OCI-LY3 (cell line): Measurements from ENCODE around the gene GTPBP3.
"Not testable (repeated sequence)": the region's sequence is repeated elsewhere in the genome, so short reads cannot be mapped to it uniquely, and the experiment has no call there.

Experiments
- H2AFZ ChIP-seq: fragments of 200-600, 300-600 bp; shearing (Covaris generic); 2 replicates; pipeline ENCODE4 v1.6.0; 2014; ENCODE audit warnings: antibody characterized with exemption, low read depth, low read length
- H3K27ac ChIP-seq: fragments of 200-600, 300-600 bp; sonication (generic); 2 replicates; pipeline ENCODE4 v1.5.1; 2014; ENCODE audit warnings: mild to moderate bottlenecking, low read length, moderate library complexity, mixed read lengths
- H3K27me3 ChIP-seq: fragments of 200-600, 300-600 bp; sonication (generic); 2 replicates; pipeline ENCODE4 v1.6.1; 2014; ENCODE audit warnings: low read depth, low read length, mixed read lengths
- H3K36me3 ChIP-seq: fragments of 200-600, 300-600 bp; sonication (generic); replicated peaks from 2 replicates; pipeline ENCODE3; 2014; ENCODE audit warnings: low read depth, low read length, mixed read lengths
- H3K4me1 ChIP-seq: fragments of 300-600, 200-600 bp; sonication (generic); 2 replicates; pipeline ENCODE4 v1.6.1; 2014; ENCODE audit warnings: low read length, mixed read lengths
- H3K4me2 ChIP-seq: fragments of 200-600, 300-600 bp; sonication (generic); 2 replicates; pipeline ENCODE4 v1.6.1; 2014; ENCODE audit warnings: low read length, mixed read lengths
- H3K4me3 ChIP-seq: fragments of 300-600, 200-600 bp; sonication (generic); 2 replicates; pipeline ENCODE4 v1.5.1; 2014; ENCODE audit warnings: antibody characterized with exemption, mild to moderate bottlenecking, low read length, moderate library complexity
- H3K79me2 ChIP-seq: fragments of 300-600, 200-600 bp; shearing (Covaris generic); 2 replicates; pipeline ENCODE4 v1.6.1; 2014; ENCODE audit warnings: mild to moderate bottlenecking, low read length, mixed read lengths
- H3K9ac ChIP-seq: fragments of 300-600, 200-600 bp; shearing (Covaris generic); 2 replicates; pipeline ENCODE4 v1.6.0; 2014; ENCODE audit warnings: mild to moderate bottlenecking, low read length, moderate library complexity
- H3K9me3 ChIP-seq: fragments of 200-600, 300-600 bp; shearing (Covaris generic); 2 replicates; pipeline ENCODE4 v1.6.1; 2014; ENCODE audit warnings: low read length, mixed read lengths; ENCODE audit not compliant: insufficient read depth
- H4K20me1 ChIP-seq: fragments of 200-600, 300-600 bp; sonication (generic); 2 replicates; pipeline ENCODE4 v1.6.1; 2016; ENCODE audit warnings: low read length, mixed read lengths; ENCODE audit not compliant: insufficient read depth
- CTCF ChIP-seq: fragments of 200-600, 300-600 bp; sonication (generic); IDR thresholded peaks from 2 replicates; pipeline ENCODE4 v1.5.1; 2014; ENCODE audit warnings: antibody characterized with exemption, low read length, low read depth
- EZH2phosphoT487 ChIP-seq: fragments of 200-600 bp; shearing (Covaris generic); IDR thresholded peaks from 2 replicates; pipeline ENCODE4 v1.6.1; 2018; ENCODE audit warnings: antibody characterized with exemption, mixed run types, low read depth

Gene GTPBP3

GRCh38 chr19:17293605-17294004 lies 43.7 kb upstream of the GTPBP3 start:
- H3K9ac ChIP-seq, result no peak overlapping the region
- H3K4me2 ChIP-seq, result peak overlapping the region; percentile 92

GRCh38 chr19:17294051-17294891 lies 43.1 kb upstream of the GTPBP3 start:
- Histone ChIP-seq H4K20me1 (no peaks in the 10 kb centered on the region), H3K9me3 (peaks cover 4% of the 10 kb centered on the region; the same call in 1 of the 2 replicates), H3K9ac (no peak overlapping the region), H2AFZ (no peak overlapping the region), H3K4me3 (no peak overlapping the region), H3K36me3 (peaks cover 21% of the 10 kb centered on the region), H3K27me3 (no peaks in the 10 kb centered on the region), H3K79me2 (no peaks in the 10 kb centered on the region), H3K27ac (no peak overlapping the region), H3K4me1 (peaks cover 5% of the 10 kb centered on the region; the same call in 1 of the 2 replicates), H3K4me2 (no peak overlapping the region)
- TF ChIP-seq EZH2phosphoT487 (no peak), CTCF (no peak)

More at GRCh38 chr19:17293605-17294004, 43.7 kb upstream of the GTPBP3 start:
- TF ChIP-seq CTCF (no peak), EZH2phosphoT487 (no peak)
- H3K36me3 ChIP-seq, result peaks cover 21% of the 10 kb centered on the region
- no peaks in the 10 kb centered on the region for H3K79me2 ChIP-seq
- peaks cover 4% of the 10 kb centered on the region; the same call in 1 of the 2 replicates for H3K9me3 ChIP-seq
- no peak overlapping the region for H3K27ac ChIP-seq
- H4K20me1 ChIP-seq, result no peaks in the 10 kb centered on the region
- H3K27me3 ChIP-seq, result no peaks in the 10 kb centered on the region
- no peak overlapping the region for H3K4me3 ChIP-seq
- peaks cover 5% of the 10 kb centered on the region; the same call in 1 of the 2 replicates for H3K4me1 ChIP-seq
- no peak overlapping the region for H2AFZ ChIP-seq

GRCh38 chr19:17295551-17295950 lies 41.8 kb upstream of the GTPBP3 start:
- not testable (repeated sequence) for H3K27ac ChIP-seq, H3K4me2 ChIP-seq, H3K4me3 ChIP-seq, H4K20me1 ChIP-seq, H3K9ac ChIP-seq, H3K4me1 ChIP-seq, H3K79me2 ChIP-seq, H2AFZ ChIP-seq, H3K9me3 ChIP-seq, H3K27me3 ChIP-seq
- H3K36me3 ChIP-seq, result peaks cover 21% of the 10 kb centered on the region

- no peak overlapping the region for H3K4me2 ChIP-seq
- H3K4me3 ChIP-seq, result no peak overlapping the region
- H3K36me3 ChIP-seq, result peaks cover 21% of the 10 kb centered on the region
- H3K27ac ChIP-seq, result no peak overlapping the region
- TF ChIP-seq CTCF, result no peak
- no peak for TF ChIP-seq EZH2phosphoT487
- peaks cover 5% of the 10 kb centered on the region; the same call in 1 of the 2 replicates for H3K4me1 ChIP-seq
- no peaks in the 10 kb centered on the region for H3K27me3 ChIP-seq
- peaks cover 4% of the 10 kb centered on the region; the same call in 1 of the 2 replicates for H3K9me3 ChIP-seq
- no peaks in the 10 kb centered on the region for H3K79me2 ChIP-seq
- H4K20me1 ChIP-seq, result no peaks in the 10 kb centered on the region
- no peak overlapping the region for H2AFZ ChIP-seq
- H3K9ac ChIP-seq, result no peak overlapping the region
These were observed 41.1 kb upstream of the GTPBP3 start for GRCh38 chr19:17296273-17296672.
